ENCODE results near the gene ZNF273. TPM values are rescaled to one million over a fixed set of nuclear protein-coding genes. Genes with fewer than 3 reads are reported as not detected.

Gene ZNF273
- total and polyA plus RNA-seq, 5 donors from 2014 or later, result 3.9 to 6.6 (median 6.0) TPM

- DNase-seq, result no peak
- H3K4me3 ChIP-seq (ENCODE audit: low read depth, low read length), result no peak overlapping the region
- H3K4me1 Mint-ChIP-seq, result peaks cover 0 to 2% (median 0%) of the 10 kb centered on the region in 4 donors
- H3K27me3 Mint-ChIP-seq, result no peaks in the 10 kb centered on the region
- H3K27ac Mint-ChIP-seq, result no peak overlapping the region
- no peaks in the 10 kb centered on the region for H3K4me1 ChIP-seq (ENCODE audit: control insufficient read depth, insufficient read depth, low read length, poor library complexity, severe bottlenecking)
- ATAC-seq (ENCODE audit: low read depth in 2 of 2), result no peak
- no peaks in the 10 kb centered on the region for H3K36me3 Mint-ChIP-seq
- H3K9me3 ChIP-seq (ENCODE audit: control insufficient read depth in 2 of 2, low read length in 2 of 2), result no peaks in the 10 kb centered on the region
- H3K27ac ChIP-seq (ENCODE audit: insufficient read depth, low read length, poor library complexity, severe bottlenecking), result no peak overlapping the region
- no peak overlapping the region for H3K4me3 Mint-ChIP-seq
- no peaks in the 10 kb centered on the region for H3K27me3 ChIP-seq (ENCODE audit: control insufficient read depth, insufficient read depth, low read length)
- no peaks in the 10 kb centered on the region for H3K36me3 ChIP-seq (ENCODE audit: control insufficient read depth, insufficient read depth, low read length)
- peaks cover 0 to 4% (median 0%) of the 10 kb centered on the region in 7 donors for H3K9me3 Mint-ChIP-seq
Measured at GRCh38 chr7:64868499-64868898, 34.6 kb upstream of the ZNF273 start.

- no peaks in the 10 kb centered on the region for H3K4me1 ChIP-seq (ENCODE audit: control insufficient read depth, insufficient read depth, low read length, poor library complexity, severe bottlenecking)
- H3K27ac ChIP-seq (ENCODE audit: insufficient read depth, low read length, poor library complexity, severe bottlenecking), result no peak overlapping the region
- Mint-ChIP-seq H3K27ac (no peak overlapping the region), H3K4me3 (no peak overlapping the region), H3K9me3 (peaks cover 0 to 2% (median 0%) of the 10 kb centered on the region in 7 donors), H3K4me1 (peaks cover 0 to 2% (median 0%) of the 10 kb centered on the region in 4 donors), H3K27me3 (no peaks in the 10 kb centered on the region), H3K36me3 (no peaks in the 10 kb centered on the region)
- H3K4me3 ChIP-seq (ENCODE audit: low read depth, low read length), result no peak overlapping the region
- DNase-seq (no peak), ATAC-seq (ENCODE audit: low read depth in 2 of 2) (no peak)
- H3K36me3 ChIP-seq (ENCODE audit: control insufficient read depth, insufficient read depth, low read length), result no peaks in the 10 kb centered on the region
- H3K27me3 ChIP-seq (ENCODE audit: control insufficient read depth, insufficient read depth, low read length), result no peaks in the 10 kb centered on the region
- H3K9me3 ChIP-seq (ENCODE audit: control insufficient read depth in 2 of 2, low read length in 2 of 2), result no peaks in the 10 kb centered on the region
Measured at GRCh38 chr7:64869121-64869725, 33.9 kb upstream of the ZNF273 start.

- Mint-ChIP-seq H3K4me1 (peaks cover 0 to 2% (median 0%) of the 10 kb centered on the region in 4 donors), H3K27ac (no peak overlapping the region), H3K4me3 (no peak overlapping the region), H3K9me3 (peaks cover 0 to 4% (median 0%) of the 10 kb centered on the region in 7 donors), H3K27me3 (no peaks in the 10 kb centered on the region), H3K36me3 (no peaks in the 10 kb centered on the region)
- Histone ChIP-seq H3K4me3 (ENCODE audit: low read depth, low read length) (no peak overlapping the region), H3K4me1 (ENCODE audit: control insufficient read depth, insufficient read depth, low read length, poor library complexity, severe bottlenecking) (no peaks in the 10 kb centered on the region), H3K27ac (ENCODE audit: insufficient read depth, low read length, poor library complexity, severe bottlenecking) (no peak overlapping the region), H3K36me3 (ENCODE audit: control insufficient read depth, insufficient read depth, low read length) (no peaks in the 10 kb centered on the region), H3K27me3 (ENCODE audit: control insufficient read depth, insufficient read depth, low read length) (no peaks in the 10 kb centered on the region), H3K9me3 (ENCODE audit: control insufficient read depth in 2 of 2, low read length in 2 of 2) (no peaks in the 10 kb centered on the region)
- DNase-seq, result no peak
- no peak for ATAC-seq (ENCODE audit: low read depth in 2 of 2)
Measured at GRCh38 chr7:64869912-64870562, 33.0 kb upstream of the ZNF273 start.

- DNase-seq (no peak), ATAC-seq (ENCODE audit: low read depth in 2 of 2) (no peak)
- H3K36me3 Mint-ChIP-seq, result no peaks in the 10 kb centered on the region
- H3K9me3 Mint-ChIP-seq, result peaks cover 0 to 4% (median 0%) of the 10 kb centered on the region in 7 donors
- H3K36me3 ChIP-seq (ENCODE audit: control insufficient read depth, insufficient read depth, low read length), result no peaks in the 10 kb centered on the region
- no peaks in the 10 kb centered on the region for H3K27me3 ChIP-seq (ENCODE audit: control insufficient read depth, insufficient read depth, low read length)
- no peaks in the 10 kb centered on the region for H3K27me3 Mint-ChIP-seq
- no peak overlapping the region for H3K4me3 Mint-ChIP-seq
- H3K9me3 ChIP-seq (ENCODE audit: control insufficient read depth in 2 of 2, low read length in 2 of 2), result no peaks in the 10 kb centered on the region
- H3K27ac ChIP-seq (ENCODE audit: insufficient read depth, low read length, poor library complexity, severe bottlenecking), result no peak overlapping the region
- no peak overlapping the region for H3K27ac Mint-ChIP-seq
- peaks cover 0 to 2% (median 0%) of the 10 kb centered on the region in 4 donors for H3K4me1 Mint-ChIP-seq
- H3K4me3 ChIP-seq (ENCODE audit: low read depth, low read length), result no peak overlapping the region
- H3K4me1 ChIP-seq (ENCODE audit: control insufficient read depth, insufficient read depth, low read length, poor library complexity, severe bottlenecking), result no peaks in the 10 kb centered on the region
Measured at GRCh38 chr7:64870656-64871055, 32.4 kb upstream of the ZNF273 start.

GRCh38 chr7:64871761-64872160 is 31.3 kb upstream of the ZNF273 start:
- Histone ChIP-seq H3K4me1 (ENCODE audit: control insufficient read depth, insufficient read depth, low read length, poor library complexity, severe bottlenecking) (no peaks in the 10 kb centered on the region), H3K27ac (ENCODE audit: insufficient read depth, low read length, poor library complexity, severe bottlenecking) (no peak overlapping the region), H3K9me3 (ENCODE audit: control insufficient read depth in 2 of 2, low read length in 2 of 2) (no peaks in the 10 kb centered on the region), H3K4me3 (ENCODE audit: low read depth, low read length) (no peak overlapping the region), H3K36me3 (ENCODE audit: control insufficient read depth, insufficient read depth, low read length) (no peaks in the 10 kb centered on the region), H3K27me3 (ENCODE audit: control insufficient read depth, insufficient read depth, low read length) (no peaks in the 10 kb centered on the region)
- peaks cover 0 to 4% (median 0%) of the 10 kb centered on the region in 7 donors for H3K9me3 Mint-ChIP-seq
- H3K27me3 Mint-ChIP-seq, result no peaks in the 10 kb centered on the region
- no peaks in the 10 kb centered on the region for H3K36me3 Mint-ChIP-seq
- no peak for ATAC-seq (ENCODE audit: low read depth in 2 of 2)
- no peak overlapping the region for H3K4me3 Mint-ChIP-seq
- no peaks in the 10 kb centered on the region for H3K4me1 Mint-ChIP-seq
- no peak for DNase-seq
- H3K27ac Mint-ChIP-seq, result no peak overlapping the region

GRCh38 chr7:64872351-64873154 is 30.5 kb upstream of the ZNF273 start:
- peak overlapping the region in 1 of 3 donors; percentile 93 for H3K27ac Mint-ChIP-seq
- Histone ChIP-seq H3K27me3 (ENCODE audit: control insufficient read depth, insufficient read depth, low read length) (no peaks in the 10 kb centered on the region), H3K36me3 (ENCODE audit: control insufficient read depth, insufficient read depth, low read length) (no peaks in the 10 kb centered on the region), H3K9me3 (ENCODE audit: control insufficient read depth in 2 of 2, low read length in 2 of 2) (no peaks in the 10 kb centered on the region), H3K4me3 (ENCODE audit: low read depth, low read length) (no peak overlapping the region), H3K4me1 (ENCODE audit: control insufficient read depth, insufficient read depth, low read length, poor library complexity, severe bottlenecking) (no peaks in the 10 kb centered on the region), H3K27ac (ENCODE audit: insufficient read depth, low read length, poor library complexity, severe bottlenecking) (no peak overlapping the region)
- ATAC-seq (ENCODE audit: low read depth in 2 of 2), result no peak
- DNase-seq, result no peak
- peaks cover 0 to 4% (median 0%) of the 10 kb centered on the region in 7 donors for H3K9me3 Mint-ChIP-seq
- H3K27me3 Mint-ChIP-seq, result peaks cover 4% of the 10 kb centered on the region
- H3K36me3 Mint-ChIP-seq, result no peaks in the 10 kb centered on the region
- no peak overlapping the region for H3K4me3 Mint-ChIP-seq
- H3K4me1 Mint-ChIP-seq, result peaks cover 0 to 6% (median 2%) of the 10 kb centered on the region in 4 donors

GRCh38 chr7:64873155-64873500 is 29.9 kb upstream of the ZNF273 start:
- Mint-ChIP-seq H3K27ac (no peak overlapping the region), H3K4me3 (no peak overlapping the region), H3K9me3 (peaks cover 0 to 4% (median 0%) of the 10 kb centered on the region in 7 donors), H3K27me3 (peaks cover 6% of the 10 kb centered on the region), H3K4me1 (peaks cover 0 to 11% (median 2%) of the 10 kb centered on the region in 4 donors), H3K36me3 (no peaks in the 10 kb centered on the region)
- no peak for ATAC-seq (ENCODE audit: low read depth in 2 of 2)
- Histone ChIP-seq H3K4me1 (ENCODE audit: control insufficient read depth, insufficient read depth, low read length, poor library complexity, severe bottlenecking) (no peaks in the 10 kb centered on the region), H3K27me3 (ENCODE audit: control insufficient read depth, insufficient read depth, low read length) (no peaks in the 10 kb centered on the region), H3K4me3 (ENCODE audit: low read depth, low read length) (no peak overlapping the region), H3K27ac (ENCODE audit: insufficient read depth, low read length, poor library complexity, severe bottlenecking) (no peak overlapping the region), H3K9me3 (ENCODE audit: control insufficient read depth in 2 of 2, low read length in 2 of 2) (no peaks in the 10 kb centered on the region), H3K36me3 (ENCODE audit: control insufficient read depth, insufficient read depth, low read length) (no peaks in the 10 kb centered on the region)
- DNase-seq, result no peak
